K562 (cell line): ENCODE measurements around the gene PDIA2. TPM values are rescaled to one million over a fixed set of nuclear protein-coding genes. Genes with fewer than 3 reads are reported as not detected.

Source experiments
- ATAC-seq: fragments of 200-7000 bp; cut with Tn5 transposase; 3 replicates; pipeline ENCODE4 v1.9.1; 2020; ENCODE audit warnings: moderate library complexity
- BruUV-seq: library from RNA; stranded (reverse); fragments of 400-500 nt; replicated peaks from 2 replicates; lab custom pipeline; 2021; lab: Mats Ljungman, UMichigan
- CTCF ChIA-PET: fragments of 300-600 bp; formaldehyde crosslinking; extraction: SDS; loops from one replicate; lab custom pipeline; 2021; ENCODE audit warnings: low intra/inter-chr PET ratio; lab: Yijun Ruan, JAX
- POLR2A ChIA-PET: fragments of 300-600, 350-650 bp; sonication (Branson Sonifier 250); formaldehyde crosslinking; extraction: SDS; loops from one replicate; lab custom pipeline; 2021; ENCODE audit warnings: antibody characterized with exemption, inconsistent platforms; lab: Yijun Ruan, JAX
- DNase-seq, 4 experiments: peaks; one replicate each; pipeline versions ENCODE4 v3.0.0 to v3.0.0-alpha.2; 2011 to 2018; ENCODE audit warnings: low spot score in 3 of 4, mixed read lengths in 3 of 4; ENCODE audit errors: extremely low read depth in 1 of 4
- FAIRE-seq: peaks from 2 replicates; lab custom pipeline; 2011; peaks lifted over from hg19 to GRCh38; lab: Jason Lieb, UNC
- H2AFZ ChIP-seq: 2 replicates; pipeline ENCODE4 v1.6.0; 2011; ENCODE audit warnings: low read depth, low read length, control low read depth, inconsistent platforms
- H3K27ac ChIP-seq: fragments of 200-600 bp; 3 replicates; pipeline ENCODE4 v1.8.0; 2011; ENCODE audit warnings: low read depth, mild to moderate bottlenecking, control low read depth, inconsistent platforms, low read length, moderate library complexity, mixed read lengths; ENCODE audit errors: extremely low read depth
- H3K27me3 ChIP-seq, 2 experiments: fragments of 300-600 bp in 1 of 2; 2 replicates in 1 of 2; 3 replicates in 1 of 2; pipeline versions ENCODE4 v1.6.0 to v1.8.0; 2011; ENCODE audit warnings: inconsistent platforms in 2 of 2, low read length in 2 of 2, mild to moderate bottlenecking in 1 of 2, mixed read lengths in 1 of 2, moderate library complexity in 1 of 2; ENCODE audit not compliant: control insufficient read depth in 2 of 2, insufficient read depth in 2 of 2
- H3K36me3 ChIP-seq: fragments of 300-600 bp; 3 replicates; pipeline ENCODE4 v1.8.0; 2011; ENCODE audit warnings: mild to moderate bottlenecking, low read length, inconsistent platforms; ENCODE audit not compliant: control insufficient read depth, insufficient read depth
- H3K4me1 ChIP-seq, 2 experiments: fragments of 200-600 bp in 1 of 2; replicated peaks in 1 of 2; 2 replicates in 1 of 2; 3 replicates in 1 of 2; pipeline versions ENCODE4 v1.5.1 to v1.8.0; 2011; ENCODE audit warnings: inconsistent platforms in 2 of 2, low read length in 2 of 2, mild to moderate bottlenecking in 1 of 2, mixed read lengths in 1 of 2, moderate library complexity in 1 of 2; ENCODE audit not compliant: control insufficient read depth in 2 of 2, insufficient read depth in 2 of 2
- H3K4me2 ChIP-seq: 2 replicates; pipeline ENCODE4 v1.6.1; 2011; ENCODE audit warnings: low read length, control low read depth, inconsistent platforms, mixed read lengths; ENCODE audit not compliant: insufficient read depth
- H3K4me3 ChIP-seq: fragments of 200-600 bp; sonication (generic), shearing (Covaris generic); 2 replicates; pipeline ENCODE4 v1.5.1; 2016; ENCODE audit warnings: control low read depth, inconsistent platforms
- H3K79me2 ChIP-seq: fragments of 200-600 bp; 3 replicates; pipeline ENCODE4 v1.8.0; 2011; ENCODE audit warnings: low read length, inconsistent platforms; ENCODE audit not compliant: control insufficient read depth, insufficient read depth
- H3K9ac ChIP-seq, 2 experiments: 2 replicates each; pipeline versions ENCODE4 v1.6.0 to v1.6.1; 2011; ENCODE audit warnings: low read depth in 2 of 2, low read length in 2 of 2, control low read depth in 1 of 2, inconsistent platforms in 1 of 2, mild to moderate bottlenecking in 1 of 2, mixed read lengths in 1 of 2; ENCODE audit not compliant: insufficient read depth in 1 of 2
- H3K9me1 ChIP-seq: one replicate; pipeline ENCODE4 v1.6.0; 2011; ENCODE audit warnings: inconsistent platforms, mild to moderate bottlenecking, low read length, moderate library complexity; ENCODE audit not compliant: control insufficient read depth, insufficient read depth
- H3K9me3 ChIP-seq: replicated peaks from 2 replicates; pipeline ENCODE4 v1.5.1; 2011; ENCODE audit warnings: low read depth, low read length, inconsistent platforms; ENCODE audit not compliant: control insufficient read depth, insufficient read depth
- H4K20me1 ChIP-seq: replicated peaks from 2 replicates; pipeline ENCODE4 v1.6.1; 2011; ENCODE audit warnings: low read length, inconsistent platforms, mixed read lengths; ENCODE audit not compliant: control insufficient read depth, insufficient read depth
- AFF4 ChIP-seq: sonication (generic); formaldehyde crosslinking; IDR thresholded peaks from 2 replicates; pipeline ENCODE4 v1.8.0; 2023; ENCODE audit warnings: mild to moderate bottlenecking, missing genetic modification reagents
- DEAF1 ChIP-seq: fragments of 450-650 bp; formaldehyde crosslinking; IDR thresholded peaks from 2 replicates; pipeline ENCODE4 v1.4.0; 2020; ENCODE audit warnings: mild to moderate bottlenecking, moderate library complexity
- RBM22 ChIP-seq: fragments of 200-400 bp; formaldehyde crosslinking; IDR thresholded peaks from 2 replicates; pipeline ENCODE4 v1.6.1; 2018; ENCODE audit warnings: low read length, low read depth; ENCODE audit not compliant: poor library complexity, severe bottlenecking
- WGBS: fragments of 100-300 bp; shearing (Covaris generic); methylation state at CpG from one replicate; pipeline ENCODE4 v1.1.6; 2016; ENCODE audit warnings: low coverage, mixed read lengths; ENCODE audit not compliant: insufficient coverage; ENCODE audit errors: missing lambda C conversion rate; 5-methylcytosine and 5-hydroxymethylcytosine counted together
- in situ Hi-C: fragments of 300-500 bp; cut with MboI; formaldehyde crosslinking; loops from 4 replicates; pipeline ENCODE4 v1.15.0; 2018; ENCODE audit warnings: inconsistent platforms, mixed read lengths
- intact Hi-C: fragments of 100-400 bp; cut with micrococcal nuclease; formaldehyde crosslinking; loops from 2 replicates; pipeline ENCODE4 v1.14.2; 2022
- polyA plus RNA-seq, 8 experiments: library from polyadenylated mRNA; depleted of rRNA in 4 of 8; stranded (reverse) in 5 of 8; unstranded in 3 of 8; fragments of >200 nt; fragmentation: Nextera tagmentation in 2 of 8; fragmentation: Illumina TruSeq in 1 of 8; extraction: Ambion mirVana in 2 of 8; extraction: Trizol in 1 of 8; gene quantifications; 2 replicates each; pipeline versions ENCODE4 v1.2.1 to v1.2.3, GENCODE V29; 2011 to 2014; ENCODE audit warnings: inconsistent platforms in 1 of 8, missing spikeins in 1 of 8
- total RNA-seq, 7 experiments: library from RNA; depleted of rRNA in 6 of 7; stranded (reverse); fragments of >200 nt in 6 of 7; fragmentation: Illumina TruSeq in 2 of 7; extraction: Trizol in 2 of 7; gene quantifications; 2 replicates each; pipeline versions ENCODE4 v1.2.1 to v1.2.3, GENCODE V29; 2011 to 2021; ENCODE audit warnings: low replicate concordance in 1 of 7

PDIA2 gene
- total and polyA plus RNA-seq, 9 of the 15 experiments (the other 6 are each of a cell fraction or from before 2014, with no cell fraction given) = 0.13 to 0.92 (median 0.23) TPM; not detected in 4

GRCh38 chr16:286491-287297 lies 3.7 kb downstream of the PDIA2 start:
- Histone ChIP-seq H3K9me3 (no peaks in the 10 kb centered on the region), H3K9me1 (no peaks in the 10 kb centered on the region), H3K36me3 (peaks cover 50% of the 10 kb centered on the region; the same call in 1 of the 3 replicates), H4K20me1 (no peaks in the 10 kb centered on the region), H2AFZ (no peak overlapping the region), H3K79me2 (no peaks in the 10 kb centered on the region), H3K9ac (no peak overlapping the region), H3K27ac (no peak overlapping the region), H3K4me2 (no peak overlapping the region), H3K4me1 (peaks cover 0 to 55% of the 10 kb centered on the region in 2 experiments; a peak in 2 of 5 replicates), H3K4me3 (no peak overlapping the region), H3K27me3 (no peaks in the 10 kb centered on the region)
- WGBS = 87% methylated on average over 17 of the region's 22 CpGs
- ATAC-seq (no peak), FAIRE-seq (no peak), DNase-seq (no peak)
- in situ Hi-C loops = no loop called here
- TF ChIP-seq RBM22 = peak; percentile 33
- no peak for TF ChIP-seq DEAF1
- TF ChIP-seq AFF4 (CRISPR knock-in tag) = no peak
- CTCF ChIA-PET = no interaction called here
- intact Hi-C loops = no loop called here
- BruUV-seq = no TSS peak
- POLR2A ChIA-PET = interaction anchor here (0.5 kb wide), 1 partner anchor 231 kb away, joined by 3 read pairs; no protein-coding TSS in a partner anchor
